GM13977 (cell line): ENCODE data around the gene ARF3.

Experiments
- DNase-seq: peaks from one replicate; pipeline ENCODE4 v3.0.0; 2012; ENCODE audit warnings: low spot score
- CTCF ChIP-seq: IDR thresholded peaks from 2 replicates; pipeline ENCODE4 v1.5.1; 2012; ENCODE audit warnings: mild to moderate bottlenecking, control low read depth; ENCODE audit not compliant: insufficient read depth; ENCODE audit errors: extremely low read depth, missing control alignments
- in situ Hi-C: fragments of 300-500 bp; cut with MboI; formaldehyde crosslinking; loops from one replicate; pipeline ENCODE4 v1.12.0; 2022; ENCODE audit warnings: low sequenced_read_pairs, low pct_unique_long_range_greater_than_20kb, mixed read lengths, inconsistent platforms; ENCODE audit not compliant: unreplicated experiment

The ARF3 gene

DNA sequence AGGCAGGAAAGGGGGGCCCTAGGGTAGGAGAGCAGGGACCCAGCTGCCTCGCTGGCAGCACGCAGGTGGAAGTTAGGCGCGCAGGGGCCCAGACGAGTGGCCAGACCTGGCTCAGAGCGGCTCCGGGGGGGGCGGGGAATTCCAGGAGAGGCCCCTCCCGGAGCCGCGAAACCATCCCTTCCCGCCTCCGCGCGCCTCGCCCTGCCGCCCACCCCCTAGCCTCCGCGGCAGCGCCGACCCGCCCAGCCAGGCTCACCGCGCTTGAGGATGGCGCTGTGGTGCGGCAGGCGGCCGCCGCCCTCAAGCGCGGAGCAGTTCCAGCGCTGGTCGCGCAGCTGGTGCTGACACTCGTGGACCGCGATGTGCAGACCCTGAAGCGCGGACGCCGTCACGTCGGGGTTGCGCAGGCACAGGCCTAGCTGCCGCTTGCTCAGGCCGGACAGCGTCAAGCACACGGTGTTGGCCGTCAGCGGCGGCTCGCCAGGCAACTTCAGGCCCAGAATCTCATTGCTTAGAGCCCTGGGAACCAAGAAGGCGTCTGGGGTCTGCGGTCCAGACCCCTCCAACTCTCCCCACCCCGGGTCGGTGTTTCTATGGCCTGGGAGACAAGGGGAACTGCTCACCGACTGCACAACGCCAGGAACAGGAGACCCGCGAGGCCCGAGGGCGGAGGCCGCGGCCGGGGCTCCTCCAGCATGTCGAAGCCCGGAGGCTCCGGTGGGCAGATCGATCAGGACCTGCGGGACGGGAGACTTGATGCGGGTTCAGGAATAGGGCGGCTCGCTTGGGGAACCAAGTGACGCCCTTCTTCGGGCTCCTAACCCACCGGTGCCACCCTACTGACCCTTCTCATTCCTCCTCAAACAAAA lies 12.8 kb upstream of the ARF3 start:
- TF ChIP-seq CTCF = peak; percentile 32
- DNase-seq = peak; percentile 80
- in situ Hi-C loops = no loop called here

DNA sequence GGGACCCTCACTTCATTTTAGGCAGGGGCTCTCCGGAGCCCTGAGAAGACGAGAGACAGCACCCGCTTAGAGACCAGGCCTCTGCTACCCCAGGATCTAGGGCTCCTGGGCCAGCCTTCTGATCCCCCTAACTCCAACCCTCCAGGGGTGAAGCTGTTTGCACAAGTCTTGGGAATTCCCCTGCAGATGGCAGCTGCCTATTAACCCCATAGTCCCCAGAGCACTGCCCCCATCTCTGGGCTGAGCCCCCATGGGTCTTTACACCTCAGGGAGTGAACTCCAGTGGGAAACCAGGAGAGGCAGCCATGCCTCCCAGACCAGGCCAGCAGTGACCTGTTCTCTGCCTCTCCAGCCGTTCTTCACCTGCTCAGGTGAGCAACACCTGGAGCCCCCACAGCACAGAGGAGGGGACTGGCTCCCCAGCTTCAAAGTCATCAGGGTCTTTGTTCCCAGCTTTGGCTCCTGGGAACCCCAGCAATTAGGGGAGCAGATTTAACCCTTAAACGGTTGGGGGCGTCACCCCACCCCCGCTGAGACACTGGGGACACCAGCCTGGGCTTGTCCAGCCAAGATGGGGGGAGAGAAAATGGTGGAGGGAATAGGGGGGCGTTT lies 12.0 kb upstream of the ARF3 start:
- no peak for TF ChIP-seq CTCF
- no peak for DNase-seq

GRCh38 chr12:48968467-48968866 lies 11.2 kb upstream of the ARF3 start:
- no peak for TF ChIP-seq CTCF
- in situ Hi-C loops = no loop called here
- peak; percentile 87 for DNase-seq

More for the DNA sequence above, 12.0 kb upstream of the ARF3 start:
- in situ Hi-C loops = no loop called here

DNA sequence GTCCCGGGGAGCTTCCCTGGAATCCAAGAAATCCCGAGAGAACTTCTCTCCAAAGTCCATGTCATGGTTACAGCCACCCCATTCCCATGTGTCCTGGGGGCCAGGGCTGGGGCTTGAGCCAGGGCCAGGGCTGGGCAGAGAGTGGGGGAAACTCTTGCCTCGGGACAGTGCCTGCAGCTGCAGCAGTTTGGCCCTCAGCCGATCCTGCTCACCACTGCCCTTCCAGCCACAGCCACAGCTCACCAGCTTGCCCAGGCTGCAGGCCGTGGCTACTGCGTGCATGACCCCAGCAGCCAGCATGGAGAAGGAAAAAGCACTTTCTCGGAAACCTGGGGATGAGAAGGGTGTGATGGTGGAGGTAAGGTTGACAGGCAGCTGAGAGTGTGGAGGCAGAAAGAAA lies 10.7 kb upstream of the ARF3 start:
- DNase-seq = no peak
- no peak for TF ChIP-seq CTCF
- in situ Hi-C loops = no loop called here

- no peak for DNase-seq
- no peak for TF ChIP-seq CTCF
- in situ Hi-C loops = no loop called here
Observed at GRCh38 chr12:48966177-48966895, 9.0 kb upstream of the ARF3 start.

- DNase-seq = no peak
- no peak for TF ChIP-seq CTCF
Observed at GRCh38 chr12:48965298-48965838, 8.1 kb upstream of the ARF3 start.

More at GRCh38 chr12:48965298-48965838, 8.1 kb upstream of the ARF3 start:
- in situ Hi-C loops = no loop called here
